ENCODE measurements around the gene ETV4.

ETV4 gene
- total RNA-seq = 0 reads per million in 3 donors

DNA sequence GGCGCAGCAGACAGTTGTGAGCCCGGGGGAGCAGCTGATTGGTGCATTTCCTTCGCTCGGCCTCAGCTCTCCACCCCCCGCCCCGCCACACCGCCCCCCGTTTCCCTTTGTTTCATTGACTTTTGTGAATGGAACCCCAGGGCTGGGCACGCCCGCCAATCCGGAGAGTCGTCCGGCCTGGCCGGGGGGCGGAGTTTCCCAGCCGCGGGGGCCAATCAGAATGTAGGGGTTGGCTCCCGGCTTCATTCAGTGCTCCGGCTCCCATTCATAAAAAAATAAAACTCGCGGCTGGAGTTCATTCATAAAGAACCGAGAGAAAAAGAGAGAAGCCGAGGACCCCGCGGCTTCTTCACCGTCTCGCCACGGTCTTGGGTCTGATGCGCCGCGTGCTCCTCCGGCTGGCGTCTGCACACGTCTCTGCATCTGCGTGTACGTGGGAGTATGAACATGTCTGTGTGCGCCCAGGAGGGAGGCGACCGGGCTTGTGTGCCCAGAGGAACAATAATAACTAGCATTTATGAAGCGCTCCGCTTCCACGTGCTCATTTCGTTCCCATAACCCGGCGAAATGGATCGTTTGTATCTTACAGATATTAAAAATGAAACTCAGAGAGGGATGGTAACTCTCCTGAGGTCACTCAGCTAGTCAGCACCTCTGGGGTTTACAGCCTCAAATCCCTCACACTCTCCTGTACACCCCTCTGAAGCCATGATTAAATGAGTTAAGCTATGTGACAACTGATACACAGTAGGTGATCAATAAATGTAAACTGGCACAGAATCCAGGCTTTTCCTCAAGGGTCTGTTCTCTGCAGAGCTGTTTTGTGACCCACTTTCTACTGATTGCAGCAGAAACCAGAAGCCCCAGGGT, at the start of gene ETV4:
Gene ETV4 (minus strand): TSS at position 22 of the 870 bp plus-strand sequence. CDS start 723 bp downstream, outside the sequence.
- Histone ChIP-seq H3K27ac (ENCODE audit: insufficient read depth, low read length, poor library complexity, severe bottlenecking) (no peak within 1 kb of the TSS), H3K27me3 (replicated peaks; ENCODE audit: control insufficient read depth, insufficient read depth, low read length, poor library complexity, severe bottlenecking) (peaks cover 43% of the 10 kb centered on the region), H3K36me3 (ENCODE audit: control insufficient read depth, insufficient read depth, low read length) (no peaks in the 10 kb centered on the region), H3K4me3 (ENCODE audit: insufficient read depth, low read depth, low read length, poor library complexity, severe bottlenecking) (peak within 1 kb of the TSS; percentile 57), H3K9me3 (ENCODE audit: control insufficient read depth, low read length) (no peaks in the 10 kb centered on the region), H3K4me1 (ENCODE audit: control insufficient read depth, insufficient read depth, low read length, poor library complexity, severe bottlenecking) (peaks cover 20% of the 10 kb centered on the region)
- DNase-seq = peak; percentile 72 to 79 (median 78)

DNA sequence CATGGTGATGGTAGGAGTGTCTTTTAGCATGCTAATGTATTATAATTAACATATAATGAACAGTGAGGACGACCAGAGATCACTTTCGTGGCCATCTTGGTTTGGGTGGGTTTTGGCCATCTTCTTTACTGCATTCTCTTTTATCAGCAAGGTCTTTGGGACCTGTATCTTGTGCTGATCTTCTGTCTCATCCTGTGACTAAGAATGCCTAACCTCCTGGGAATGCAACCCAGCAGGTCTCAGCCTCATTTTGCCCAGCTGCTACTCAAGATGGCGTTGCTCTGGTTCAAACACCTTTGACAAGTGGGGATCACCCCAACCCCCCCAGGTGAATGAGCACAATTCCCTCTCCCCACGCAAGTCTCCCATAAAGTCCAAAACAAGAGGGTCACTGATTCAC, 49.3 kb upstream of the ETV4 start:
- Histone ChIP-seq H3K4me3 (ENCODE audit: insufficient read depth, low read depth, low read length, poor library complexity, severe bottlenecking) (no peak overlapping the region), H3K27me3 (replicated peaks; ENCODE audit: control insufficient read depth, insufficient read depth, low read length, poor library complexity, severe bottlenecking) (no peaks in the 10 kb centered on the region), H3K4me1 (ENCODE audit: control insufficient read depth, insufficient read depth, low read length, poor library complexity, severe bottlenecking) (no peaks in the 10 kb centered on the region), H3K36me3 (ENCODE audit: control insufficient read depth, insufficient read depth, low read length) (no peaks in the 10 kb centered on the region), H3K9me3 (ENCODE audit: control insufficient read depth, low read length) (no peaks in the 10 kb centered on the region), H3K27ac (ENCODE audit: insufficient read depth, low read length, poor library complexity, severe bottlenecking) (no peak overlapping the region)
- no peak for DNase-seq

DNA sequence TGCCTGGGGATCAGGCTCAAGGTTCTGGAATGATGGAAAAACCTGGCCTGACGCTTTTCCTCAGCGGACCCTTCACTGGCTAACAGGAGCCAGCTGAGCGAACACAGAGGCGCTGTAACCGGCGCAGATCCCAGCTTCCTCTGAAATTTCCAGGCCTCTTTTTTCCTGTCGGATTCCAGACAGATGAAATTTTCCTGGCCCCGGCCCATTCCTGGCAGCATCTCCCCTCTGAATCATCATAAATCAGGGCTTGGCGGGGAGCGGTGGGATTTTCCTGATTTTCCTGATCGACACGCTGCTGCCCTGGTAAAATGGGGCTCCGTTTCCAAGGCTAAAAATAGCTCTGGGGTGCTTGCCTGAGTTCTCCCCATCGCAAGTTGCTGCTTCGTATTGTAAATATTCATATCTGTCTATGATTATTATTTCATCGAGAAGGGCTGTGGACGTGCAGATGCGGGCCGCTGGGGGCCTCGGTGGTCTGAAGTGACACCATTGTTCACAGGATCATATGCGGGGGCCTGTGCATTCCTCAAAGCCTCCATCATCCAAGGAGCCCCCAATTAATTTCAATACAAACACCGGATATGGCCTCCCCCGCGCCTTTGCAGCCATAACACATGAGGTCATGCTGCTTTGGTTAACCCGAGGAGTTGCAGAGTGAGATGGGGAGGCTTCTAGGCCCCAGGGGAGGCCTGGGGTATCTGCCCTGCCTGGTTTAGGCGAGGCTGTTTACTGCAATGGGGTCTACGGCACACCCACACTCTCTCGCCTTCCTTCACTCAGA, 45.8 kb upstream of the ETV4 start:
- Histone ChIP-seq H3K36me3 (ENCODE audit: control insufficient read depth, insufficient read depth, low read length) (no peaks in the 10 kb centered on the region), H3K9me3 (ENCODE audit: control insufficient read depth, low read length) (no peaks in the 10 kb centered on the region), H3K4me1 (ENCODE audit: control insufficient read depth, insufficient read depth, low read length, poor library complexity, severe bottlenecking) (no peaks in the 10 kb centered on the region), H3K27ac (ENCODE audit: insufficient read depth, low read length, poor library complexity, severe bottlenecking) (no peak overlapping the region), H3K4me3 (ENCODE audit: insufficient read depth, low read depth, low read length, poor library complexity, severe bottlenecking) (no peak overlapping the region), H3K27me3 (replicated peaks; ENCODE audit: control insufficient read depth, insufficient read depth, low read length, poor library complexity, severe bottlenecking) (no peaks in the 10 kb centered on the region)
- DNase-seq = no peak

DNA sequence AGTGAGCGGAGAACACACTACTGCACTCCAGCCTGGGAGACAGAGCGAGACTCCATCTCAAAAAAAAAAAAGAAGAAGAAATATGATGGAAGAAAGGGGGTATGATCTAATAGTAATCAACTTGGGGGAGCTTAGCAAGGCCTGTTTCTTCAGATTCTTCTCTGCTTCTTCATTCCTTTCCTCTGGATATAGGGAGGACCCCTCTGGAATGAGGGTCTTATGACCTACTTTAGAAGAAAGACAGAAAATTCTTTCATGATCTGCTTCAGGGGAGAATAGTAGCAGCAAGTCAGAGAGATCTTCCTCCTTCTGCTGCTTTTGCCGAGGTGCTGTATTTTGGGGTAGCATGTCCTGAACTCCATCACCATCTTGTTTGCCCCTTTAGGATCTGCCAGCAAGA, 44.9 kb upstream of the ETV4 start:
- H3K27me3 ChIP-seq (replicated peaks; ENCODE audit: control insufficient read depth, insufficient read depth, low read length, poor library complexity, severe bottlenecking) = no peaks in the 10 kb centered on the region

DNA sequence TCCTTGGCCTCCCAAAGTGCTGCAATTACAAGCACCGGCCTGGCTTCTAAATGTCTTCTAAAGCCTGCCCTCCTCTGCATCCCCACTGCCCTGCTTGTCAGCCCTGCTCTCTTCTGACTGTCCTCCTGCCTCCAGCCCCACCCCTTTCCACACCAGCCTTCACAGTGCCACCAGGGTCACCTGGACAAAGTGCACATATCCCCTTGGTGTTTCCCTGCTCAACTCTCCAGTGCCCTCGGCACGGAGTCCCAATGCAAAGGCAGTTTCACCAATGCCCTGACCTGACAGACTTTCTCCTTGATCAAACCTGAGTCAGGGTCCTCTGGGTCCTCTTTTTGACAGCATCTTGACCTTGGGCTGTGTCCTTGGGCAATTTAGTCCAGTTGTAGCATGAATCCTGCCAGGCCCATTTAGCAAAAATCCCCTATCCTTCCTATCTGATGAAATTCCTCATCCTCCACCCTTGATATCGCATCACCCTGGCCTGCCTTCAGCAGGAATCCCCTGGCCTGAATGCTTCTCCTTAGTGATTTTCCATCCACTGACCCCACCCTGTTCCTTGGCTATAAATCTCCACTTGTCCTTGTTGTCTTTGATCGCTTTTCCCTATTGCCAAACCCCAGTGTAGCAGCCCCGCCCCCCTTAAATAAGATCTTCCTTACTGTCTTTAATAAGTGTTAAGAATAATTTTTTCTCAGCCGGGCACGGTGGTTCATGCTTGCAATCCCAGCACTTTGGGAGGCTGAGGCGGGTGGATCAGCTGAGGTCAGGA, 42.7 kb upstream of the ETV4 start:
- H3K27ac ChIP-seq (ENCODE audit: insufficient read depth, low read length, poor library complexity, severe bottlenecking) = no peak overlapping the region
- no peak for DNase-seq
- no peaks in the 10 kb centered on the region for H3K36me3 ChIP-seq (ENCODE audit: control insufficient read depth, insufficient read depth, low read length)
- no peaks in the 10 kb centered on the region for H3K4me1 ChIP-seq (ENCODE audit: control insufficient read depth, insufficient read depth, low read length, poor library complexity, severe bottlenecking)
- no peaks in the 10 kb centered on the region for H3K27me3 ChIP-seq (replicated peaks; ENCODE audit: control insufficient read depth, insufficient read depth, low read length, poor library complexity, severe bottlenecking)
- H3K4me3 ChIP-seq (ENCODE audit: insufficient read depth, low read depth, low read length, poor library complexity, severe bottlenecking) = no peak overlapping the region
- H3K9me3 ChIP-seq (ENCODE audit: control insufficient read depth, low read length) = no peaks in the 10 kb centered on the region

More for the DNA sequence above, 44.9 kb upstream of the ETV4 start:
- Histone ChIP-seq H3K9me3 (ENCODE audit: control insufficient read depth, low read length) (no peaks in the 10 kb centered on the region), H3K4me3 (ENCODE audit: insufficient read depth, low read depth, low read length, poor library complexity, severe bottlenecking) (no peak overlapping the region), H3K4me1 (ENCODE audit: control insufficient read depth, insufficient read depth, low read length, poor library complexity, severe bottlenecking) (no peaks in the 10 kb centered on the region), H3K36me3 (ENCODE audit: control insufficient read depth, insufficient read depth, low read length) (no peaks in the 10 kb centered on the region), H3K27ac (ENCODE audit: insufficient read depth, low read length, poor library complexity, severe bottlenecking) (no peak overlapping the region)
- DNase-seq = no peak

DNA sequence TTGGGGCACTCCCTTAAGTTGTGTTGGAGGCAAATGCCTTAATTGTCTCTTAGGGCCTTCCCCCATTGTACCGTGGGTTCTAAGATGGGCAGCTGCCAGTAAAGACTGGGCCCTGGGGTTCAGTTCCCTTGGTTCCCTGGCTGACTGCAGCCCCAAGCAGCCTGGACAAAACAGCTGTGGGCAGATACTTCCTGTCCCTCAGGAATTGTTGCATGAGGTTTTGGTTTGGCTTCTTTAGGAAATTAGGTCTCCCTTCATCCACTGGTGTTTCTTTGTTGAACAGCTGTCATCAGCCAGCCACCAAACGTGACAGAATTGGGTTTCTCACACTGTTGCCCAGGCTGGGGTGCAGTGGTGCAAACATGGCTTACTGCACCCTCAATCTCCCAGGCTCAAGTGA, 42.0 kb upstream of the ETV4 start:
- Histone ChIP-seq H3K27me3 (replicated peaks; ENCODE audit: control insufficient read depth, insufficient read depth, low read length, poor library complexity, severe bottlenecking) (no peaks in the 10 kb centered on the region), H3K36me3 (ENCODE audit: control insufficient read depth, insufficient read depth, low read length) (no peaks in the 10 kb centered on the region), H3K27ac (ENCODE audit: insufficient read depth, low read length, poor library complexity, severe bottlenecking) (no peak overlapping the region), H3K9me3 (ENCODE audit: control insufficient read depth, low read length) (no peaks in the 10 kb centered on the region), H3K4me1 (ENCODE audit: control insufficient read depth, insufficient read depth, low read length, poor library complexity, severe bottlenecking) (no peaks in the 10 kb centered on the region), H3K4me3 (ENCODE audit: insufficient read depth, low read depth, low read length, poor library complexity, severe bottlenecking) (no peak overlapping the region)
- no peak for DNase-seq

DNA sequence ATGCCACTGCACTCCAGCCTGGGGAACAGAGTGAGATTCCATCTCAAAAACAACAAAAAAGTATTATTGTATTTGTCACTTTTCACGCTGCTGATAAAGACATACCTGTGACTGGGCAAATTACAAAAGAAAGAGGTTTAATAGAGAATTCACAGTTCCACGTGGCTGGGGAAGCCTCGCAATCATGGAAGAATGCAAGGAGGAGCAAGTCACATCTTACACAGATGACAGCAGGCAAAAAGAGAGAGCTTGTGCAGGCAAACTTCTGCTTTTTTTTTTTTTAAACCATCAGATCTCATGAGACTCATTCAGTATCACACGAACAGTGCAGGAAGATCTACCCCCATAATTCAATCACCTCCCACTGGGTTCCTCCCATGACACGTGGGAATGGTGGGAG, 41.5 kb upstream of the ETV4 start:
- no peak overlapping the region for H3K4me3 ChIP-seq (ENCODE audit: insufficient read depth, low read depth, low read length, poor library complexity, severe bottlenecking)
- DNase-seq = no peak
- no peaks in the 10 kb centered on the region for H3K9me3 ChIP-seq (ENCODE audit: control insufficient read depth, low read length)
- H3K27me3 ChIP-seq (replicated peaks; ENCODE audit: control insufficient read depth, insufficient read depth, low read length, poor library complexity, severe bottlenecking) = no peaks in the 10 kb centered on the region
- no peaks in the 10 kb centered on the region for H3K4me1 ChIP-seq (ENCODE audit: control insufficient read depth, insufficient read depth, low read length, poor library complexity, severe bottlenecking)
- no peaks in the 10 kb centered on the region for H3K36me3 ChIP-seq (ENCODE audit: control insufficient read depth, insufficient read depth, low read length)
- no peak overlapping the region for H3K27ac ChIP-seq (ENCODE audit: insufficient read depth, low read length, poor library complexity, severe bottlenecking)

DNA sequence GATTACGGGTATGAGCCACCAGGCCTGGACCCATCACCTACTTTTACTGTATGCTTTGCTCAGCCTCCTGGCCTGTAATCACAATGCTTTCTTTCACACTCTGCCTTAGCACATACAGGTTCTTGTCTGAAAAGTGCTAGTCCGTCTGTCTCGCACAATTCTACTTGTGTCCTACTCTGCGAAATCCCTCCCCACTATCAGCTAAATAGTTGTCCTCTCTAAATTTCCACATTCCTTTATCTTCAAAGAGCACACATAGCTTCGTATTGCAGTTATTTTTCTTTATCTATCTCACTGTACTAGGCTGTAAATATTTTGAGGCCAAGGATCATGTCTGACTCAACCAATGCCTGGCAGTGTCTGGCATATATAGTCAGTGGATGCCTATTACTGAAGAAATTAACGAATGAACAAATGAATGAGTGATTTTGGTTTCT, 38.5 kb upstream of the ETV4 start:
- no peak for DNase-seq
- Histone ChIP-seq H3K4me1 (ENCODE audit: control insufficient read depth, insufficient read depth, low read length, poor library complexity, severe bottlenecking) (no peaks in the 10 kb centered on the region), H3K27me3 (replicated peaks; ENCODE audit: control insufficient read depth, insufficient read depth, low read length, poor library complexity, severe bottlenecking) (no peaks in the 10 kb centered on the region), H3K9me3 (ENCODE audit: control insufficient read depth, low read length) (no peaks in the 10 kb centered on the region), H3K4me3 (ENCODE audit: insufficient read depth, low read depth, low read length, poor library complexity, severe bottlenecking) (no peak overlapping the region), H3K27ac (ENCODE audit: insufficient read depth, low read length, poor library complexity, severe bottlenecking) (no peak overlapping the region), H3K36me3 (ENCODE audit: control insufficient read depth, insufficient read depth, low read length) (no peaks in the 10 kb centered on the region)

DNA sequence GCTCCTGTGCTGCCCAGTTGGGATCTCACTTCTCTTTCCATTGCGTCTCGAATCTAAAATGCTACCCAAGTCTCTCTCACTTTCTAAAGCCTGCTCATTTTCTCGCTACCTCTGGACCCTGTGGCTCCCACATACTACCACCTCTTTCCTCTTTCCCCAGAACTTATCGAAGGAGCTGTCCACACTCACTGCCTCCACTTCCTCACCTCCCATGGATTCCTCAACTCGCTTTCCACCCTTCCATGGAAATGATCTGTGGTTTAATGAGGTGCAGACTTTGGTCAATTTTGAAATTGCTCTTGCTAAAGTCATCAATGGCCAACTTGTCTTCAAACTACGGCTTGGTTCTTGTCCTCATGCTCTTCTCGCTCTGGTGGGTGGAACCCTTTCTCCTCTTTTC, 37.2 kb upstream of the ETV4 start:
- Histone ChIP-seq H3K4me3 (ENCODE audit: insufficient read depth, low read depth, low read length, poor library complexity, severe bottlenecking) (no peak overlapping the region), H3K9me3 (ENCODE audit: control insufficient read depth, low read length) (no peaks in the 10 kb centered on the region), H3K36me3 (ENCODE audit: control insufficient read depth, insufficient read depth, low read length) (no peaks in the 10 kb centered on the region), H3K4me1 (ENCODE audit: control insufficient read depth, insufficient read depth, low read length, poor library complexity, severe bottlenecking) (peaks cover 10% of the 10 kb centered on the region), H3K27me3 (replicated peaks; ENCODE audit: control insufficient read depth, insufficient read depth, low read length, poor library complexity, severe bottlenecking) (no peaks in the 10 kb centered on the region), H3K27ac (ENCODE audit: insufficient read depth, low read length, poor library complexity, severe bottlenecking) (no peak overlapping the region)
- no peak for DNase-seq

Measured in effector memory CD4-positive, alpha-beta T cell (primary cell).